Erythroblast (primary cell): ENCODE data around the gene KIFC3.

Experiments
- DNase-seq, 2 experiments: peaks; one replicate each; lab custom pipeline; 2025; lab: John Stamatoyannopoulos, UW
- GATA1 ChIP-seq: IDR thresholded peaks from 2 replicates; pipeline ENCODE4 v1.6.1; 2011; ENCODE audit warnings: low read depth, mild to moderate bottlenecking, control low read depth, low read length, moderate library complexity
- POLR2A ChIP-seq: IDR thresholded peaks from 2 replicates; pipeline ENCODE4 v1.6.1; 2011; ENCODE audit warnings: mild to moderate bottlenecking, low read length

The KIFC3 gene

DNA sequence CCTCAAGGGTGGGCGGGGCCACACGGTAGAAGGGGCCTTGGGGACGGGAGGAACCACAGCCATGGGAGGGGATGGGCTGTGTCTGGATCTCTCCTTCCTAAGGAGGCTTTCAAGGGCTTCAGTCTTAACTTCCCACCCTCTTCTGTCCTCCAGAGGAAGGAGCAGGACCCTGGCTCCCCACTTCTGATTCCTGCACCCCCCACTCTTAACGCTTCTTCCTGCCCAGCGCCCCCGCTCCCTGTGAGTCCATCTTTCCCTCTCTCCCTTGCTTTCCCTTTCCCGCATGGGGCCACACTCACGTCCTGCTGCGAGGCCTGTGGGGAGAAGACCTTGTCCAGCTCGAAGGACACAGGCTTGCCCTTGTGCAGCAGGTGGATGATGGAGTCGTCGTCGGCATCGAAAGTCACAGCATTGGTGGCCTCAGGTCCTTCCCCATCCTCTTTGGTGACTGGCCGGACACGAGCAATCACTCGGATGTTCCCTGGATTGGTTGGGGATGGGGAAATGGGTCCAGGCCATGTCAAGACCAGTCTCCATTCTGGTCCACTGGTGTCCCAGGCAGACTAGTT lies 37.0 kb downstream of the KIFC3 start:
- DNase-seq = no peak
- no peak for TF ChIP-seq POLR2A
- no peak for TF ChIP-seq GATA1

DNA sequence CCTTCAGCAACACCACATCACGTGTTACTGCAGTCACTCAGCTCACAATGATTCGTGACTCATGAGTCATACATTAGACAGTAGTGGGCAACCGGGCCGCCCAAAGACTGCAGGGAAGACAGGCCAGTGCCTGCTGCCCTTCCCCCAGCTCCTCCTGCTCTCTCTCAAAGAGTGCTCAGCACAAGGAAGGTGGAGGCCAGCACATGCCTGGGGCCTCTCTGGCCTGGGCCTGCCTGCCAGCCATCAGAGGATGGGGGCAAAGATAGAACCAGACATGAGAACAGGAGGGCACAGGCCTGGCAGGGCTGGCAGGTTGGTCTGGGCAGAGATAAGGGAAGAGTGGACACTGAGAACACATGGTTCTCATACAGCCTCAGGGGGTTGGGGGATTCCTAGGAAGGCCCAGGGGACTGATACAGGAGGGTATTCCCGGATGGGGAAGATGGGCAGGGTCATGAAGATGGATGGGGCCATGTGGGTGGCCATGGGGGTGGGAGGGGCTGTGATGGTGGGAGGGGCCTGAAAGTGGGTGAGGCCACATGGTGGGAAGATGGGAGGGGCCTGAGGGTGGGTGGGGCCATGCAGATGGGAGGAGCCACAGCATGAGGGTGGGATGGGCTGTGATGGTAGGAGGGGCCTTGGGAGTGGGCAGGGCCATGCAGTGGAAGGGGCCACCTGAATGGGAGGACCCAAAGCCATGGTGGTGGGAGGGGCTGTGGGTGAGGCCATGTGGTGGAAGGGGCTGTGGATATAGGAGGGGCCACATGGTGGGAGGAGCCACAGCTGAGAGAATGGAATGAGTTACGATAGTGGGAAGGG lies 37.7 kb downstream of the KIFC3 start:
- TF ChIP-seq GATA1 (no peak), POLR2A (no peak)
- DNase-seq = peak; percentile 64 to 67

- TF ChIP-seq GATA1 (no peak), POLR2A (no peak)
- DNase-seq = no peak
Measured at GRCh38 chr16:57764006-57764340, 38.3 kb downstream of the KIFC3 start.

GRCh38 chr16:57763285-57764005 lies 38.8 kb downstream of the KIFC3 start:
- DNase-seq = no peak
- no peak for TF ChIP-seq POLR2A
- TF ChIP-seq GATA1 = no peak

DNA sequence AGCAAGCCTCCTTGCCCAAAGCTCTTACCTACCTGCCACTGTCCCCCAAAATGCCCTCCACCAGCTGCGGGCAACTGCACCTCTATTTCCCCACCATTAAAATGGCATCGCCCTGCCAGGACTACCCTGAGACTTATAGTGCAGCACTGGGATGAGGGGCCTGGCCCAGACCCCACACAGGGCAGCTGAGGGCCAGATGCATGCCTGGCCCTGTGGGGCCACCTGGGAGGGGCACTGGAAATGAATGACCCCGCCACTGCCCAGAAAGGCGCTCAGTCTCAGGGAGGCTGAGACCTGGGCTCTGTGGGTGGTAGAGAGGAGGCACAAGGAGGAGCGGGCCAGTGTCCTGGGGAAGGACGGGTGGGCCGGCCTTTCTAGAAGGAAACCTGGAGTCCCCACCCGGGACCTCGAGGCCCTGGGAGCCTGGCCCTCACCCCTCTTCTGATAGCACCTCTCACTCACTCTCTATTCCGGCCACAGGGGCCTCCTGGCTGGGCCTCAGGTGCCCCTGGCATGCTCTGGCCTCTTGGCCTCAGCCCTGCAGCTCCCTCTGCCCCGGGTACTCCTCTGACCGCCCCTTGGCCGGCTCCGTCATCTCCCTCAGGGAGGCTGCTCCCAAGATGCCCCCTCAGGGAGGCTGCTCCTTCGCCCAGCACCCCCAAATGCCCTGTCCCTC lies 39.8 kb downstream of the KIFC3 start:
- TF ChIP-seq POLR2A (no peak), GATA1 (no peak)

GRCh38 chr16:57761957-57762356 lies 40.3 kb downstream of the KIFC3 start:
- DNase-seq = no peak
- TF ChIP-seq POLR2A (no peak), GATA1 (no peak)

More for the DNA sequence above, 39.8 kb downstream of the KIFC3 start:
- DNase-seq = no peak

DNA sequence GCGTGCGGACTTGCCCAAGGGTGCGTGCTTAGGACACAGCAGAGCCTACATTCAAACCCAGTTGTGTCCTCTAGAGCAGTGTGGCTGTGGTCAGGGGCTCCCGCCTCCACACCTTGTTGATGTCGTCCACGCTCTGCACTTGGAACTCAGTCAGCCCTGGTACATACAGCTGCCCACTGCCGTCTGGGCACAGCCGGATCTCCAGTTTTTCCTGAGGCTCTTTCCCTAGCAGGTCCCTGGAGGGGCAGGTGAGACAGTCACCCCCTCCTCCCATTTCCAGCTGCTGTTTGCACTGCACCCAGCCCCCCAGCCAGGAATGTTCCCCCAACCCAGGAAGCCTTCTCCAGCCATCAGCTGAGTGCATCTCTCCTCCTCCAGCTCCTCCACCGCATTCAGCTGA lies 41.0 kb downstream of the KIFC3 start:
- TF ChIP-seq POLR2A (no peak), GATA1 (no peak)
- no peak for DNase-seq

DNA sequence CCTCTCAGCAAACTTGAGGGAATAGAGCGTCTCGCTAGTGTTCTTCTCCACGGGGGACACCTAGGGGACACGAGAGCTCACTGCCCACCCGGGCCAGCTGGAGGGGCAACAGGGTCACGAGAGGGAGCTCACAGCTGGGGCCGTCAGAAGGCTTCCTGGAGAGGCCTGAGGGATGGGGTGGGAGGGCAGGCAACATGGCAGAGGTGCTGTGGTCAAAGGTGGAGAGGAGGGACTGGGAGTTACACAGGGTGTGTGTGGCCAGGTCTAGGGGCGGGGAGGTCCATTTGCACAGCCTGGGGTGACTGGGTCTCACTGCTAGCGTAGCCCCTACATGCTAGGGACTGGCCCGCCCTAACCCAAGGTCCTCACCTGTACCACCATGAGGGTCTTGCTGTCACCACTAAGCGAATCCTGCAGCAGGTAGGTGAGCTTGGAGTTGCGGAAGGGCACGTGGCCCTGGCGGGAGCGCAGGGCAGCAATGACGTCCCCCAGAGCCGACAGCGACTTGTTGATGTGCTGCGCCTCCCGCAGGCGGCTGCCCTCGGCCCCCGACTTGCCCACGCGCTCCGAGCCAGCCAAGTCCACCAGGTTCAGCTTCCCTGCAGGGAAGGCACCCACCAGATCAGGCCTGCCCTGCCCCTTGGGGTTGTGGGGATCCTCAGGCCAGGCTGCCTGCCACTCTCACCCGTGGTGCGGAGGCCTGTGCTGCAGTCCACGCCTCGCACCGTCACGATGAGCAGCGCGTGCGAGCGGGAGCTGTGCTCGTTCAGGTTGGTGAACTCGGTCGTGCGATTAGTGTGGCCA lies 41.7 kb downstream of the KIFC3 start:
- TF ChIP-seq POLR2A (no peak), GATA1 (no peak)
- no peak for DNase-seq

- no peak for DNase-seq
Measured at GRCh38 chr16:57759541-57760356, 42.5 kb downstream of the KIFC3 start.

GRCh38 chr16:57759131-57759530 lies 43.2 kb downstream of the KIFC3 start:
- DNase-seq = no peak
- TF ChIP-seq GATA1 (no peak), POLR2A (no peak)

More at GRCh38 chr16:57759541-57760356, 42.5 kb downstream of the KIFC3 start:
- TF ChIP-seq POLR2A (no peak), GATA1 (no peak)

DNA sequence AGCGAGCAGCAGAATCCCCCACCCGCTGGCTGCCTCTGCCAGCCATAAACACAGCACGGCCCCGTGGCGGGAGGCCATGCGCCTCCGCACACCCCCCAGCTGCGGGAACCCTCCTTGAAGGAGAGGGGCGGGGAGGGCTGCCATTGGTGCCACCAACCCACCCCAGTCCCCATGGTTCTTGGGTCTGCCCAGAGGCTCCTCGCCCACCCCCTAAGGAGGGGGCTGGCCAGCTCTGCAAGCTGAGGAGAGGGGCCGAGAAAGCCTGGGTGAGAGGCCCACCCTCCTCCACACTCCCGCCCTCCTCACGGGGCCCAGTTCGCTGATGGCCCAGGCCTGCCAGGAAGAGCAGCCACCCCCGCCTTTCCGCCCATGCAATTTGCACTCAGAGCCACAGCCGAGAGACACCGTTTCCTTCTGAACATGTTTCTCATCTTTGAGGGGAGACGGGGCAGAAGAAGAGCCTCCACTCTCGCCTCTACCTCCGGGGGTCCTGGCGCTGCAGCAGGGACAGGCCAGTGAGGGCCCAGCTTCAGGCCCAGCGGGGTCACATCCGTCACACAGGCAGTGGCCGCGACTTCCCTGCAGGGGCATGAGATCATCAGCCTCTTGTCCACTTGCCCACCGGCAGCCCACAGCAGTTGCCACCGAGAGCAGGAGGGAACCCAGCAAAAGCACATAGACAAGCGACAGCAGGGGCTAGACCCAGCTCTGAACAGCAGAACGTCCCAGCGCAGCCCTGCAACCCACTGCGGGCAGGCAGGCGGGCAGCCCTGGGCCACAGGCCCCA lies 43.8 kb downstream of the KIFC3 start:
- TF ChIP-seq GATA1 (no peak), POLR2A (no peak)
- no peak for DNase-seq
